Raji (cell line): ENCODE measurements around the gene SLC35F4.

Experiments
- POLR2A ChIP-seq: IDR thresholded peaks from 2 replicates; pipeline ENCODE4 v1.6.1; 2011; ENCODE audit warnings: low read depth, low read length, control low read depth; ENCODE audit not compliant: insufficient read depth

The SLC35F4 gene

DNA sequence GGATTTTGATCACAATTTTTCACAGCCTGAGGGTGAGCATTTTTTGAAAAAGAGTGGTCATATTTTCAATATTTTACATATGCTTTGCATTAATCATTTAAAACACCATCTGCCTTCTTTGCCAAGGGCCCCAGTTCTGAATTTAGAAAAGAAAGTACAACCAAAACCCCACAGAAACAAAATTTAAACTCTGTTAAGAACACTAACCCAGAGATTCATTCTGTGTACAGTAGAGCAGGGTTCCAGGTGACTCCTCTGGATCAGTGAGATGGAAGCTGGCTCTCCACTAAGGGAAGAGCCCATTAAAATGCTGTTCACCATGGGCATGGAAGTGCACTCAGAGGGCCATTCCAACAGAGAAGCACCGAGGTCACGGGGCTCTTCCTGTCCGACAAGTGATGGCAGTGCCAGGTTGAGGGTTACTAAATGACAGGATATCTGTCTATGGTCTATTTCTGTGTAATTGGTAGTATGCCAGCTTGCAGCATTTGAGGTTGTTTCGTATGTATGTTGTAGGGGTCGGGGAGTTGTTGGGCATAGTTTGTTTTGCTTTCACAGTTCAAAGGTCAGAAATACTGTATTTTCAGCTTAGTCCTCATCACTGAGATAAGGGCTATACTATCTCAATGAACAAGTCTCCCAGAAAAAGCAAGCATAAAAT lies 95.9 kb downstream of the SLC35F4 start:
- no peak for TF ChIP-seq POLR2A

DNA sequence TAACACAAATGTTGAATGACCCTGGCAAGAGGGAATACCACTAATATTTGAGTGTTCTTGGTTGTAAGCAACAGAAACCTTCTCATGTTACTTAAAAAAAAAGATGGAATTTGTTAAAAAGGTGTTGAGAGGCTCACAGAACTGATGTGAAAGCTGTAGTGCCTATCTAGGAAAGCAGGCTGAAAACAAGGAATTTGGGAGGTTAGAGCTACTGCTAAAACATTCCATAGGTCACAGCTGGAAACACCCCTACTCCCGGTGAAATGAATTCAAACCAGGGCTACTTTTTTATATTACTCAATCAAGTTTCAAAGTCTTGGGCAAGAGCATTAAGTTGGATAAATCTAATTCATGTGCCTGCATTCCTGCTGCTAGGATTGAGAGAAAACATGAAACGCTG lies 104.1 kb downstream of the SLC35F4 start:
- no peak for TF ChIP-seq POLR2A

DNA sequence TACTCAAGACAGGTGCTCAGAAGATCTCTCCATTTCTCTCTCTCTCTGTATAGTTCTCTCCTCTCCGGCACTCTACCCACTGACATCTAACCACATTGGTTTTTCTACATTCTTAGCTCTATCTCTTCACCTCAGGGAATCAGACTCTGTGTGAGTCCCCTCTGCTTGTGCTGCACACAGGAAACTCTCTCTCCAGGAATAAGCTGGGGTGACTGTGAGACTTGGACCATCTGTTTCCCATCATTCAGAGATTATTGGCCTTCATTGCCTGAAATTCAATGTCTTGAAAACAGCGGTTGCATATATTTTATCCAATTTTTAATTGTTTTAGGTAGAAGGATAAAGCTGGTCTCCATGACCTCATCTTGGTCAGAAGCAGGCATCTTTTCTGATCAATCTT lies 105.0 kb downstream of the SLC35F4 start:
- no peak for TF ChIP-seq POLR2A

DNA sequence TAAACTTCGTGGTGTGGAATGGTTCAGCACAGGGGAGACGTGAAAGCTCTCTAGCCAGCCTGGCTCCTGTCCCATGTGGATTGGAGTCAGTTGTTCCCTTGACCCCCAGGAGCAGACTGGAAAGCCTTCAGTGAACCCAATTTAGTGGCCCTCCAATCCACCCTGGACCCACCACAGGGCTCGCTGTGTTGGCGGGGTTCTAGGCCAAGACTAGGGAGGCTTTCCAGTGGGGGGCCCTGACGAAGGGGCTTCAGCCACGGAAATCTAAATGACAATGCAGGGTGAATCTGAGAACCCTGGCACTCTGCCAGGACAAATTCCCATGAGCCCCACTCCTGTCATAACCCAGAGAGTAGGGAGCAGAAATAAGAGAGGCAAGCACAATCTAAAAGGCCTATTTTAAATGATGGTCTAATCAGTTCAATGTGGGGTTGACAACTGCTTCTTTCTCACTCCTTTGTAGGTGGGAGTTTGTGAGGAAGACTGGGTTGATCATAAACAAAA lies 110.8 kb downstream of the SLC35F4 start:
- TF ChIP-seq POLR2A: no peak

DNA sequence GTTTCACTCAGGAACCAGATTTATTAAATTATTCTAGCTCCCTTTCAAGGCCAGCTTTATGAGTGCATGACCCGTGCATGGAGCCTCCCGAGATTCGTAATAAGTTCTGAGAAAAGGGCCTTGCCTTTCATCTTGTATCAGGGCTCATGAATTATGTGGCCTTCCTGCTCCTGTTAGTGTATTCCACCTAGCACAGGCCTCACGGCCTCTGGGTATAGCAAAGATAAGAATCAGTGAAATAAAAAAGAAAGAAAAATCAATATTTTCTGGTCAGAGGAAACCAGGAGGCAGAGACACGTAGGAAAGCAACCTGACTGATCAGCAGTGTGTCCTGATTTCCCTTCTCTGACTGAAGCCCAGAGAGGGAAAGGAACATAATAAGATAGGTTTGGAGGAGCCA lies 111.4 kb downstream of the SLC35F4 start:
- TF ChIP-seq POLR2A: no peak

DNA sequence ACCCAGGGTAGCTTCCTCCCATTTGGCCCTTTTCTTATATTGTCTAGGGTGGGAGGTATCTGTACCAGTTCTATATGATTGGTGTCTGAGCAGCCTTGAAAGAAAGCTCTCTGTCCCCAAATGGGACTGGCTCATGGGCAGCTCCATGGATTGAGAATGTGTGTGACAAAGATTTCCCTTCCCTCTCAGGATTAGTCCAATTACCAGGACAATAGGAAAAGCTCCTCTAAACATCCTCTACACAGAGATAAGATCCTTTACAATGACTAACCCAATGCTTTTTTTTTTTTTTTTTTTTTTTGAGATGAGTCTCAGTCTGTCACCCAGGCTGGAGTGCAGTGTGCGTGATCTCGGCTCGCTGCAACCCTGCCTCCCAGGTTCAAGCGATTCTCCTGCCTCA lies 112.1 kb downstream of the SLC35F4 start:
- TF ChIP-seq POLR2A: no peak

DNA sequence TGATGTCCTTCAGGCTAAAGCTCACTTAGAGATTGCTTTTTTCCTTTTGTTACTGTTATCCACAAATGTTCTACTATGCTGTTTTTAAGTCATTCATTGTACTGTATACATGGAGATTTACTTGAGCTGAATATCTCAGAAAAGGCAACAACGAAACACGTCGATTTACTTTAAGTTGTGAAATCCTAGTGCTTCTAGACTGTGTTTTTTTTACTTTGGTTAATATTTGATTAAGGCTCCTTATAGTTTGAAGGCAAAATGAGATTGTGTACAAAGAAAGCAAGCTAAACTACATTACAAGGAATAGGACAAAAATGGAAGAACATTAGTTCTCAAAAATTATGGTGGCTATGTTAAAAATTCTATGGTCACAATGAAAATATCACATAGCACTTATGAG lies 114.5 kb downstream of the SLC35F4 start:
- TF ChIP-seq POLR2A: no peak

DNA sequence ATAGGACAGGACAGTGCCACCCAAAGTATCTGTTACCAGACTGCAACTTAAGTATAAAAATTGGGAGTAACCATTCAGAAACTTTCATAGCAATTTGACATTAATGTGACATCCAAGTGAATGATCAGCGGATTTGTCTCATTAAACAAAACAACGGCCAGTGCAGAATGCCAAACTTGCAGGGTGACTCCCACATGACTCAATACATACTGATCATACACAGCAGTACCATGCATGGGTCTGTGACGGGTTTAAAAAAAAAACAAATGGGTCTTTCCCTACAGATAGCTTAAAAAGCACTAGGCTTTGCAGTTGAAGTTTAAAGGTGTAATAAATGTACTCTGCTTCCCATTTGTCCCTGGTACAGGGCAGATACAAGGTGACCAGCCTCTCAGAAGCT lies 116.6 kb downstream of the SLC35F4 start:
- no peak for TF ChIP-seq POLR2A

DNA sequence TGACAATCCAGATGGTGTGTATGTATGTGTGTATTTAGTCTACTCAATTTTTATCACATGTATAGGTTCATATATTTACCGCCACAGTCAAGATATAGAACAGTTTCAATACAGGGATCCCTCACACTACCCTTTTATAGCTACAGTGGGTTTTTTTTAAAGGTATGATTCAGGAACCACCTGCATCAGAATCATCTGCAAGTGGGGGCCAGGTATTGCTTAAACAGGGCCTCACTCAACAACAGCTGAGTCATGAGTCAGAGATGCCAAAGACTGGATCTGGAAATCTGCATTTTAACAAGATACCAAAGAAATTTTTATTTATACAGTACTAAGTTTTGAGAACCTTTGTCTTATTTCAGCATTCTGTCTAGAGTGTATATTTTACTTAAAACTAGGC lies 117.6 kb downstream of the SLC35F4 start:
- no peak for TF ChIP-seq POLR2A

DNA sequence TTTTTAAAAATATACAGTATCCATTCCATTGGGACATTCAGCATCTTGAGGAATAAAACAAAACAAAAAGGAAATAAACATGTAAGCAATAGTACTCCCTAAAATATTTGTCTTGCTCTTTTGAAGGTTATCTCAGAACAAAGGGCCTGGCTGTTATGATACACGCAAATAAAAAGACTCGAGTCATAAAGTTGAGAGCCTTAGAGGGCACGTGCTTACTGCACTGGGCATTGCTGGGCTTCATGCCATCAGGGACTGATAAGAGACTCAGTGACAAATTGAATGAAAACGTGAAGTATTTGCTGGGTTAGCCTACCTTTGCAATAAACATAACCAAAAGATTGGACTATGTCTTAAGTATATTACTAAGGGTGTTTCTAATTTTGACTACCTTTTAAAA lies 118.9 kb downstream of the SLC35F4 start:
- no peak for TF ChIP-seq POLR2A

DNA sequence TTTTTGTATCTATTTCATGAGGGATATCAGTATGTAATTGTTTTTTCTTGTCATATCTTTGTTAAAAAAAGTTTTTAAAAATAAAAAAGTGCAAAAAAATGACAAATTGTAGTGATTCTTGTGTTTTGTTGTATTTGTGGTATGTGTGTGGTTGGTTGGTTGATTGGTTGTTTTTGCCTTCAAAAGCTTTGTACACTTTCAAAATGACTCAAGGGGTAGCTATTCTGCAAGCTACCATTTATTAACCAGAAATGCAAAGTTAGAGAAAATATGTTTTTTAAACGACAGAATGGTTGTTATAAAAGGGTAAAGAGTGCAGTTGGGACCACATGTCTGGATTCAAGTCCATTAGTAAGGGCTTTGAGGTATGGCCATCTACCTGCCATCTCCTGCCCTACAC lies 119.3 kb downstream of the SLC35F4 start:
- no peak for TF ChIP-seq POLR2A

DNA sequence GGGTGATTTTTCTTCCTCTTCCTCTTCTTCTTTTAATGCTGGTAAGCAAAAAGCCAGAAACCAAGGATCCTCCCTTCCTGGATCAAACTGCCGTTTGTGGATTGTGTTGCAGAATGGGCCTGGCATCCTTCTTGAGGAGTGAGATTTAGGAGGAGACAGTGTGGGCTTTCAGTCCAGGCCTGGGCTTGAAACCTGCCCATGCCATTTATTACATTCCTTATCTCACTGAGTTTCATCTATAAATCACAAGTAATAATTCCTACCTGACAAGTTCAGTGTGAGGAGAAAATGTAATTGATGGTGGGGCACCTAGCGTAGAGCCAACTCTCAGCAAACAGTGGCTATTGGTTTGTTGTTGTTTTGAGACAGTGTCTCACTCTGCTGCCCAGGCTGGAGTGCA lies 126.4 kb downstream of the SLC35F4 start:
- TF ChIP-seq POLR2A: no peak

DNA sequence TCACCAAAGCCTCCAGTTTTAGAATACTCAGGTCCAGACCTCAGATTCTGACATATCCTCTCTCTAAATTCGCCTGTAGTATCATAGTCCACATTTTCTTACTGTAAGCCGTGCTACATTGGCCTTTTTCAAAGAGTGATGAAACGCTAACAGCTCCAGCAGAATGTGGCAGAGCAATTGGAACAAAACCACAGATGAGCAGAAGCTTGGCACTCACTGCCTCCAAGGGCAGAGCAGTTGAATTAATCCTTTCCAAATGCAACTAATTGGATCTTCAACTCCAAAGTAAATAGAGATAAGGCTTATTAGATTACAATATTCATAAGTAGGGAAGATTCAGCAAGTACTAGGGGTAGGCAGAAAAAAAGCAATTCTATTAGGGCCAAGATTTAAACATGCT lies 128.3 kb downstream of the SLC35F4 start:
- TF ChIP-seq POLR2A: no peak

DNA sequence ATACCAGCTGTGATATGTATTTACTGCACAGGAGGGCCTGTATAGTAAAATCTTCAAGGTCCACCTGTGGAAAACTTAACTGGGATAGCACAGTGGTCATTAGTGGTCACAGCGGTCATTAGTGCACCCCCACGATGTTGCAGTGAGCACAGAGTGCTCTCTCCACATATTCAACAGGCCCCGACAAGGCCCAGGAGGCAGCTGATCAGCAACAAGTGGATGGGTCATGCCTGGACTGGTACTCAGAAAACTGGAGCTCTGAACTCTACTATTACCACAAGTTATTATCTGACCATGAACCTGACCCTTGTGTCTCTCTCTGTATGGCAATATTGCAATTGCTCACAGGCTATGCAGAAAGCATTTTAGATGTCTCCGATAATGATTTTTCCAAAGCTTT lies 129.5 kb downstream of the SLC35F4 start:
- no peak for TF ChIP-seq POLR2A

DNA sequence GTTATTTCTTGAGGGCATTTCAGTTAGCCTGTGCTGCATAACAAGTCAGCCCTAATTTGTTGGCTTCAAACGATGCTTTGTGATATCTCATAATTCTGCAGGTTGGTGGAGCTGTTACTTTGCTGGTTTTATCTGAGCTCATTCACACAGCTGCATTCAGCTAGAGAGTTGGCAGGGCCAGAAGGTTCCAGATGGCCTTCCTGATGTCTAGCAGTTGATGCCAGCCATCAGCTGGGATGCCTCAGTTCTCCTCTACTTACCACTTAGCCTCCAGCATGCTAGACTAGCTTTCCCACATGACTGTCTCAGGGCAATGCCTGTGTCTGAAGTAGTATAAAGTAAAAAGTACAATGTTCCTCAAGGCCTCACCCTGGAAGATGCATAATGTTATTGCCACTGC lies 130.6 kb downstream of the SLC35F4 start:
- TF ChIP-seq POLR2A: no peak

DNA sequence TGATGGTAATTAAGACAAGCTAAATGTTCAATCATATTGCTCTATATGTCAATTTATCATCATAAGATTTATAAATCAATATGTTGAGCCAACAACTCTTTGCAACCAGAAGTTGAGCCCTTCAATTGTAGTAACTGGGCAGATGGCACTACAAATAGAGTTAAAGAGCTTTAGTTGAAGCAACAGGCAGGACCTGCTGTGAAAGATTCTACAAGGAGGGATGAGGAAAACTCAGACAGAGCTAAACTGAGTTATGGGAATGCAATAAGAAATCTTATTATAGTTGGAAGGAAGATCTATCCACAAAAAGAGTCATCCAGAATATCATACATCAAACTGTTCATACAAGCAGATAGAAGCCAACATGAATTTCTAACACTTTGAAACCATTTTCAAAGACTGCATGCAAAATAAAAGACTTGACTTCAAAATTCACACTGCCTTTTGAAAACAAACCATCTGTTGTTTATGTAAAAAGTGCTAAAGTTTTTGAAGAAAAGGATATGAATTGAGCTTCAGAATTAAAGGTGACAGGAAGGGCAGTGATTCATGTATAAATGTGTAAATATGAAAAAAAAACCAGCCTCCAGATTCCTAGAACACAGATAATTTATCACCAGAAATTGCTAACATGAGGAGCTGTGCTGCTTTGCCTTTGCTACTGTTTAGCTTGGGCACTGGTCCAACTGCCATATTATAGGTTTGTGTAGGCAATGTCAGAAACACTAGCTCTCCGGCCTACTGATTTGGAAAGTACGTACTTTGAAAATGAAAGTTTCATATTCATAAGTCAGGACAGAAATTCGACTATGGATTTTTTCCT lies 133.2 kb downstream of the SLC35F4 start:
- TF ChIP-seq POLR2A: no peak
